ENCODE data around the gene SNX25.

GRCh38 chr4:185309770-185310169, 100.4 kb downstream of the SNX25 start:
- TF ChIP-seq EZH2 (IDR thresholded peaks at IDR 0.05; ENCODE audit: insufficient read depth, low read length) (no peak), CTCF (IDR thresholded peaks at IDR 0.05; ENCODE audit: insufficient read depth, low read depth, low read length) (no peak)
